Central memory CD8-positive, alpha-beta T cell (primary cell): ENCODE measurements around the gene OR51B4.
A peak's percentile ranks its signal among the peaks of the same experiment; 100 is the strongest.

Experiments used
- ATAC-seq: fragments of 150-1000 bp; cut with Tn5 transposase; replicated peaks from 2 replicates; pipeline ENCODE4 v1.10.0; 2022; ENCODE audit warnings: mild to moderate bottlenecking, moderate FRiP score, moderate number of reproducible peaks; ENCODE audit not compliant: poor library complexity, severe bottlenecking; ENCODE audit errors: extremely low read depth
- DNase-seq, 2 donors: peaks; one replicate each; pipeline ENCODE4 v3.0.0; 2021; ENCODE audit warnings: low spot score in 2 of 2
- H3K27ac Mint-ChIP-seq: one replicate; pipeline ENCODE4 v1.8.0; 2022; ENCODE audit warnings: low read depth, mild to moderate bottlenecking, moderate library complexity, mixed read lengths
- H3K27me3 Mint-ChIP-seq: one replicate; pipeline ENCODE4 v1.8.0; 2022; ENCODE audit warnings: mixed read lengths
- H3K36me3 Mint-ChIP-seq: one replicate; pipeline ENCODE4 v1.8.0; 2022; ENCODE audit warnings: mild to moderate bottlenecking, moderate library complexity, mixed read lengths; ENCODE audit not compliant: insufficient read depth
- H3K4me1 Mint-ChIP-seq: one replicate; pipeline ENCODE4 v1.8.0; 2022; ENCODE audit warnings: mixed read lengths
- H3K4me3 Mint-ChIP-seq: one replicate; pipeline ENCODE4 v1.8.0; 2022; ENCODE audit warnings: mild to moderate bottlenecking, moderate library complexity, mixed read lengths
- H3K9me3 Mint-ChIP-seq: one replicate; pipeline ENCODE4 v1.8.0; 2022; ENCODE audit warnings: mixed read lengths

Gene OR51B4

DNA sequence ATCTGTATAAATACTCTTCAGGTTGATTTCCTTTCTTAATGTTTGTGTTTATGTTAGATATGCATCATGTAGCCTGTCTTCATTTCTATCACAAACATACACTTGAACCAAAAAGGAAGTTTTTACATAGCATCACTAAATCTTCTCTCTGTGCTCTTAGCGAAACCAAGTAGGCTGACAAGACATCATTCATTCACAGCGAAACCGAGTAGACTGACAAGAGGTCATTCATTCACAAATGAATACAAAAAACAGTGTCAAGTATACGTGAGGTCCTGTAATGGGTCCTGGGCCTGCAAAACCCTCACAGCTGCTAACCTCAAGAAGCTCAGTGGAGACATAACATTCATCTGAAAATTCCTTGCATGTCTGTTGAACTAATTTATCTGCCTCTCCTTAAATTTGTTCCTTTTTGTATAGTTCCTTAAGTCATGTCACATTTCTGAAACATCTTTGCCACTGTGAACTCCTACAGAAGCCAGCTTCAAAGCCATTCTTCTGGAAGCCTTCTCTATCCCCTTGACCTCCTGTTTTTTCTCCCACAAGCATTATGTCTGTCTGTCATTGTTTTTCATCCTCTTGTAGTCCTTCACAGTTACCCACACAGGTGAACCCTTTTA, 22.2 kb downstream of the OR51B4 start:
- DNase-seq = no peak
- Mint-ChIP-seq H3K4me3 (no peak overlapping the region), H3K36me3 (no peaks in the 10 kb centered on the region), H3K27ac (no peak overlapping the region), H3K9me3 (no peaks in the 10 kb centered on the region), H3K4me1 (no peaks in the 10 kb centered on the region), H3K27me3 (peaks cover 3% of the 10 kb centered on the region)
- no peak for ATAC-seq

DNA sequence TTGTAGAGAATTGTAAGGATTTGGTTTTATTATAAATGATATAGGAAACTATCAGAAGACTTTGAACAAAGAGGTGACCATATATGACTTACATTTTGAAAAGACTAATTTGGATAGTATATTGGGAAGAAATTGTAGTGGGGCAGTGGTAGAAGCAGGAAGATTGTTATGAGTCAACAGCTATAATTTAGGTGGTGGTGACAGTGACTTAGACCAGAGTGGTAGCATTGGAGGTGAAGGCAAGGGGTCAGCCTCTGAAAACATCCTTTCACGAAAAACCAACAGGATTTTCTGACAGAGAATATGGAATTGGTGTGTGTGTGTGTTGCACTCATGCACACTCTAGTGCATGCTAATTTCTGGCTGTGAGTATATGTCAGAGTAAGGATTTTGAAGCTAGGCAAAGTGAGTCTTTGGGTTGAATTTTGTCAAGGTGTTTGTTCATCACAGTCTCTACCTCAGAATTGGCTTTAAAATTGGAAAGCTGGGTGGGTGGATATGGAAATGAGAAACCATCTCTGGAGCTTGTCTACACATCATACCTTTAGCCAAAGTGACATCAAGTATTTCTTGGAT, 23.9 kb downstream of the OR51B4 start:
- H3K36me3 Mint-ChIP-seq = no peaks in the 10 kb centered on the region
- DNase-seq (no peak), ATAC-seq (peak; percentile 10)
- H3K27me3 Mint-ChIP-seq = peaks cover 10% of the 10 kb centered on the region
- no peaks in the 10 kb centered on the region for H3K4me1 Mint-ChIP-seq
- no peak overlapping the region for H3K4me3 Mint-ChIP-seq
- H3K9me3 Mint-ChIP-seq = no peaks in the 10 kb centered on the region
- no peak overlapping the region for H3K27ac Mint-ChIP-seq

DNA sequence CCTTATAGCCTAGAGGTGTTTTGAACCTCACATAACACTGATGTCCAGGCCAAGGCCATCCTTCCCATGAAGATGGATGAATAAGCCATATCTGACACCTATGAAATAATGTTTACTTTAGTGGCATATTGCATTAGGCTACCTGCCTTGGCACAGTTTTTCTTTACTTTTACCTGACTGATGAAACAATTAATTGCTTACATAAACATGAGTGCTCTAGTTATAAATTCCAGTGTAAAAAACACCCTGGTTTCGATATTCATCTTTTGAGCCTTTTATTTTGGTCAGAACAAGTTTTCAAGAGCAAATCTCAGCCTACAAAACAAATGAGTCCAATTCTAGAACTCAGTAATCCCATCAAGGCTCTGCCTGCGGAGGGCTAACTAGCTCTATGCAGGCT, 25.0 kb downstream of the OR51B4 start:
- Mint-ChIP-seq H3K27me3 (peaks cover 10% of the 10 kb centered on the region), H3K9me3 (no peaks in the 10 kb centered on the region), H3K27ac (no peak overlapping the region), H3K4me1 (no peaks in the 10 kb centered on the region), H3K4me3 (no peak overlapping the region), H3K36me3 (no peaks in the 10 kb centered on the region)
- ATAC-seq (no peak), DNase-seq (no peak)

DNA sequence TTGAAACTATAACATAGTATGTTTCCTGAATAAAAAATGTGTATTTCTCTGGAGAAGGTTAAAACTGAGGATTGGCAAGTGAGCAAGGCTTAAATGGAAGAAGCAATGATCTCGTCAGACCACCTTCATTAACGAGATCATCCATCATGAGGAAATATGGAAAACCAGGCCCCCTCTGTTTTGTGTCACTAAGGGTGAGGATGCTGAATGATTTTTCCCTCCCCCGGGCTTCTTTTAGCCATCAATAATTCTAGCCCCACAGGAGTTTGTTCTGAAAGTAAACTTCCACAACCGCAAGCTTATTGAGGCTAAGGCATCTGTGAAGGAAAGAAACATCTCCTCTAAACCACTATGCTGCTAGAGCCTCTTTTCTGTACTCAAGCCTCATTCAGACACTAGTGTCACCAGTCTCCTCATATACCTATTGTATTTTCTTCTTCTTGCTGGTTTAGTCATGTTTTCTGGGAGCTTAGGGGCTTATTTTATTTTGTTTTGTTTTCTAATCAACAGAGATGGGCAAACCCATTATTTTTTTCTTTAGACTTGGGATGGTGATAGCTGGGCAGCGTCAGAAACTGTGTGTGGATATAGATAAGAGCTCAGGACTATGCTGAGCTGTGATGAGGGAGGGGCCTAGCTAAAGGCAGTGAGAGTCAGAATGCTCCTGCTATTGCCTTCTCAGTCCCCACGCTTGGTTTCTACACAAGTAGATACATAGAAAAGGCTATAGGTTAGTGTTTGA, 26.2 kb downstream of the OR51B4 start:
- Mint-ChIP-seq H3K9me3 (no peaks in the 10 kb centered on the region), H3K27ac (no peak overlapping the region), H3K27me3 (peaks cover 10% of the 10 kb centered on the region), H3K36me3 (no peaks in the 10 kb centered on the region), H3K4me3 (no peak overlapping the region), H3K4me1 (no peaks in the 10 kb centered on the region)
- DNase-seq (no peak), ATAC-seq (no peak)

DNA sequence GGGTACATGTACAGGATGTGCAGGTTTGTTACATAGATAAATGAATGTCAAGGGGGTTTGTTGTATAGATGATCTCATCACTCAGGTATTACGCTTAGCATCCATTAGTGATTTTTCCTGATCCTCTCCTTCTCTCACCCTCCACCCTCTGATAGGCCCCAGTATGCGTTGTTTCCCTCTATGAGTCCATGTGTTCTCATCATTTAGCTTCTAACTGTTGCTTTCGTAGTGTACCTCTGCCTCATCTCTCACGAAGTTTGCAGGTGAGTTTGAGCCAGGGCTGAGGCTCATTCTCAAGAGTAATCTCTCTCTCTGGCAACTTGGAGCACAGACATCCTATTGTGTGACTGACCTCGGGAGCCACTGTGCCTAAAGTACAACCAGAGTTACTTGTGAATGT, 27.4 kb downstream of the OR51B4 start:
- Mint-ChIP-seq H3K4me1 (no peaks in the 10 kb centered on the region), H3K27me3 (peaks cover 10% of the 10 kb centered on the region), H3K9me3 (no peaks in the 10 kb centered on the region), H3K27ac (no peak overlapping the region), H3K36me3 (no peaks in the 10 kb centered on the region), H3K4me3 (no peak overlapping the region)
- DNase-seq = no peak
- no peak for ATAC-seq

DNA sequence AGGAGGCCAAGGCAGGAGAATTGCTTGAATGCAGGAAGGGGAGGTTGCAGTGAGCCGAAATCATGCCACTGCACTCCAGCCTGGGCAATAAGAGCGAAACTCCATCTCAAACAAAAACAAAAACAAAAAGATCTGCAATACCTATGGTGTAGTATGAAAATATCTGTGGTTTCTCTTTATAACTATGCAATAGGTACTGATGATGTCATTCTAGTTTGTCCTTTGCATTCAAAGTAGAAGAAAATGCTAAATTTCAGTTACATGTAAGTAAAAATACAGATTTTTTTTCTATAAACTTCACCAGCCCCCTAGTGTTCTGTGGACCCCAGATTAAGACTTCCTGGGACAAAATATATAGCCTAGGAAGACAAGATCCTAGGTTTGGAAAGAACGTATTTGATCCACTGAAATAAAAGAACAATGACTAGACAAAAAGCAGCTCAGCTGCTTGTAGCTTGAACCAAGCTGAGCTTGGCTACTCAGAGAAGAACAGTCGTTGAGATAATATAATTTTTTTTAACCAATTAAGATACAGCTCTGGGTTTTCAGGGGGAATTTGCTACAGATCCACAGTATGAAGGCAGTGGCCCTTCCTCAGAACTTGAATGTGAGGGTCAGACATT, 29.2 kb downstream of the OR51B4 start:
- Mint-ChIP-seq H3K27me3 (peaks cover 10% of the 10 kb centered on the region), H3K4me3 (no peak overlapping the region), H3K36me3 (no peaks in the 10 kb centered on the region), H3K9me3 (no peaks in the 10 kb centered on the region), H3K27ac (no peak overlapping the region), H3K4me1 (no peaks in the 10 kb centered on the region)
- DNase-seq = no peak
- no peak for ATAC-seq

DNA sequence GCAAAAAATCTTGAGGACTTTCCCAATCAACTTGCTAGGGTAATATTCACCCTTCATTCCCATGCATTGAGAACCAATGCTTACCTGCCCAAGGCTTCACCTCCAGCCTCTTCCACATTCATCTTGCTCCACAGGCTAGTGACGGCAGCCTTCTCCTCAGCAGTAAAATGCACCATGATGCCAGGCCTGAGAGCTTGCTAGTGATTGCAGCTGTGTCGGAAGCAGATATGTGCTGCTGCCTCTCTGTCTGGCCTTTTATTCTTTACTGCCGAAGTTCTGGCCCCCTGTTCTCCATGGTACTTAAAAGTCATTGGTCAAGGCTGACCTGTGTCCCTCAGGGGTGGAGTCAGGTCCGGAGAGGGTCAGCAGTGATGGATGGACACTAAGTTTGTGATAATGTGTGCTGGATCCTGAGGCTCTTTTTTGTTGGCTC, 32.0 kb downstream of the OR51B4 start, which contains the start of gene HBE1:
TSS of gene HBE1 (minus strand) at position 231 of the 433 bp plus-strand sequence. CDS start at position 176, 55 bp downstream.
- Mint-ChIP-seq H3K27ac (no peak within 1 kb of the TSS), H3K27me3 (peaks cover 8% of the 10 kb centered on the region), H3K4me1 (no peaks in the 10 kb centered on the region), H3K9me3 (no peaks in the 10 kb centered on the region), H3K4me3 (no peak within 1 kb of the TSS), H3K36me3 (no peaks in the 10 kb centered on the region)
- ATAC-seq (no peak), DNase-seq (no peak)

DNA sequence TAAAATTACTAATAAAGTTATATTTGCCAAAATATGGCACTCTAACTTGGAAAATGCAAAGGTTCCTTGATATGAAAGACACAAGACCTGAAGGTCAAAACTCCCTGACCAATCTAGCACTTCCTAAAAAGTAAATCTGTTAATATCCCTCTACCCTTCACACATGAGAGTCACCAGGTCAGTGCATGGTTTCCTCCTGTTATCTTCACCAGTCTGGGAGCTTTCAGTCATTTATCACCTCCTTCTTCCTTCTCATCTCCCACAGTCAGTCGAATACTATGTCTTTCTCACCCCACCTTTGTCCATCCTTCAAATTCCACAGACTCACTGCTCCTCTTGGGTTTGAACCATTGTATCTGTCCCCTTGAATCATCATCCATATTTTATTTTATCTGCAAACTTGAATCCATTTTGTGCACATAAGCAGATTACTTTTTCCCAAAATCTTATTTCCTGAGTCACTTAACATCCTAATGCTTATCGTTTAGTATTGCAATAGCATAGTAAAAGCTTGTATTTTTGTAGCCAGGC, 34.6 kb downstream of the OR51B4 start:
- no peak overlapping the region for H3K4me3 Mint-ChIP-seq
- no peaks in the 10 kb centered on the region for H3K9me3 Mint-ChIP-seq
- DNase-seq = no peak
- no peaks in the 10 kb centered on the region for H3K36me3 Mint-ChIP-seq
- ATAC-seq = no peak
- no peaks in the 10 kb centered on the region for H3K27me3 Mint-ChIP-seq
- no peak overlapping the region for H3K27ac Mint-ChIP-seq
- H3K4me1 Mint-ChIP-seq = no peaks in the 10 kb centered on the region

DNA sequence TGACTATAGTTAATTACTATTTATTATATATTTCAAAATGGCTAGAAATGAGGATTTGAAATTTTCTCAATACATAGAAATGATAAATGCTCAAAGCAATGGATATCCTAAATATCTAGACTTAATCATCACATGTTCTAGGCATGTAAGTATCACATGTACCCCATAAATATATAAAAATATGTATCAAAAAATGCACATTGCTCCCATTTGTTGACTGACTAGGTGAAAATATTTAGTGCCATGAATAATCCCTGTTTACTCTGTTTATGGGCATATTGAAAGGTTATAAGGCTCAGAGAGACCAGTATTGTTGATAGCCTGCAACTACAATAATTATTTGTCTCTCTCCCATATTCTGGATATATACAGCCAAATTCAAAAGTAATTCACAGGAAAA, 35.1 kb downstream of the OR51B4 start:
- Mint-ChIP-seq H3K27ac (no peak overlapping the region), H3K9me3 (no peaks in the 10 kb centered on the region), H3K36me3 (no peaks in the 10 kb centered on the region), H3K4me1 (no peaks in the 10 kb centered on the region), H3K27me3 (no peaks in the 10 kb centered on the region), H3K4me3 (no peak overlapping the region)
- DNase-seq (no peak), ATAC-seq (no peak)

DNA sequence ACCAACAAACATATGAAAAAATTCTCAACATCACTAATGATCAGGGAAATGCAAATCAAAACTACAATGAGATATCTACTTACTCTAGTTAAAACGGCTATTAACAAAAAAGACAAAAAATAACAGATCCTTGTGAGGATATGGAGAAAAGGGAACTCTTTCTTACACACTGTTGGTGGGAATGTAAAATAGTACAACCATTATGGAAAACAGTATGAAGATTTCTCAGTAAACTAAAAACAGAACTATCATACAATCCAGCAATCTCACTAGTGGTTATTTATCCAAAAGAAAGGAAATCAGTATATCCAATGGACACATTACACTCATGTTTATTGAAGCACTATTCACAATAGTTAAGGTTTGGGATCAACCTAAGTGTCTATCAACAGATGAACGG, 35.9 kb downstream of the OR51B4 start:
- Mint-ChIP-seq H3K4me3 (no peak overlapping the region), H3K36me3 (no peaks in the 10 kb centered on the region), H3K4me1 (no peaks in the 10 kb centered on the region), H3K27ac (no peak overlapping the region), H3K27me3 (no peaks in the 10 kb centered on the region), H3K9me3 (no peaks in the 10 kb centered on the region)
- no peak for DNase-seq
- ATAC-seq = no peak

DNA sequence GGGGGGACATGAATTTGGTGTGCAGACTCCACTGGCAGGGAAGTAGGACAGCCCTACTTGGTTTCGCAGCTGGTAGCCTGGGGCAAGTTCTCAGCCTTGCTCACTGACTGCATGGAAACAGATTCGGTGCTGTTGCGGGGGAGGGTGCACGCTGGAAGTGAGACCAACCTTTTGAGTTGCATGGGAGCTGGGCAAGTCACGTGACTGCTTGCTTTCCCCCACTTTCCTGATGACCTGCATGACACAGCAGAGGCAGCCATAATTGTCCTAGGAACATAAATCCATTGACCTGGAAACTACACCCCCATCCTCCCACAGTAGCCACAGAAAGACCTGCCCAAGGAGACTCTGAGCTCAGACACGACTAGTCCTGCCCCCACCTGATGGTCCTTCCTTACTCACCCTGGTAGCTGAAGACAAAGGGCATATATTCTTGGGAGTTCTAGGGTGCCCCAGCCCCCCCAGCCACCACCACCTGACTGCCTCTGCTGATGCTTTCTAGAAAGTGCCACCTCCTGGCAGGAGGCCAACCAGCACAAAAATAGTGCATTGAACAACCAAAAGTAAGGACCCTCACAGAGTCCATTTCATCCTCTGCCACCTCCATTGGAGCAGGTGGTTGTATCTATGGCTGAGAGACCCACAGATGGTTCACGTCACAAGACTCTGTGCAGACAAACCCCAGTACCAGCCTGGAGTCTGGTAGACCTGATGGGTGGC, 43.0 kb downstream of the OR51B4 start:
- DNase-seq = no peak
- Mint-ChIP-seq H3K36me3 (no peaks in the 10 kb centered on the region), H3K4me3 (no peak overlapping the region), H3K9me3 (peaks cover 14% of the 10 kb centered on the region), H3K4me1 (no peaks in the 10 kb centered on the region), H3K27me3 (peaks cover 14% of the 10 kb centered on the region), H3K27ac (no peak overlapping the region)
- no peak for ATAC-seq

DNA sequence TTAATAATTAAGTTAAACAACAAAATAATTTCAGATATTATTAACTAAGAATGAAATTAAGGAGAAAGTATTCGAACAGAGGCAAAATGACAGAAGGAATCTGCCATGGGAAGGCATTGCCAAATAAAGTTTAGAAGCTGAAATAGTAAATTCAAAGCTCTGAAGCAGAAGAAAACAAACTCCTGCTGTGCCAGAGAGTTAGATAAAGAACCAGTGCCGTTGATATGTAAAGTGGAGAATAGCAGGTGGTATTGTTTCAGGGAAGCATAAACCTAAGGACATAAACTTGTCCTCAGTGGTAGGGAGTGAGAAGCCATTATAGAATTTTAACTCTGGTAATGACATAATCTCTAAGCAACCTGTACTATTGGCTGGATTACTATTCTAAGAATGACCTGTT, 44.5 kb downstream of the OR51B4 start:
- no peak for ATAC-seq
- no peaks in the 10 kb centered on the region for H3K4me1 Mint-ChIP-seq
- peaks cover 14% of the 10 kb centered on the region for H3K9me3 Mint-ChIP-seq
- no peak for DNase-seq
- no peaks in the 10 kb centered on the region for H3K36me3 Mint-ChIP-seq
- peaks cover 14% of the 10 kb centered on the region for H3K27me3 Mint-ChIP-seq
- no peak overlapping the region for H3K27ac Mint-ChIP-seq
- no peak overlapping the region for H3K4me3 Mint-ChIP-seq
